NCI-H748 treated with DMSO at 0.1 percent for 48 hours (cell line): Measurements from ENCODE around the gene ESYT3.

Experiments
- DNase-seq: peaks from one replicate; lab custom pipeline; 2025; lab: John Stamatoyannopoulos, UW

The ESYT3 gene

GRCh38 chr3:138434276-138434874 lies at the start of gene ESYT3:
Gene ESYT3, plus strand, starts transcription at chr3:138434616. Its CDS starts 183 bp downstream, at chr3:138434799.
- DNase-seq, result peak; percentile 13

- DNase-seq, result no peak
Measured at GRCh38 chr3:138384976-138385375, 49.4 kb upstream of the ESYT3 start.

DNA sequence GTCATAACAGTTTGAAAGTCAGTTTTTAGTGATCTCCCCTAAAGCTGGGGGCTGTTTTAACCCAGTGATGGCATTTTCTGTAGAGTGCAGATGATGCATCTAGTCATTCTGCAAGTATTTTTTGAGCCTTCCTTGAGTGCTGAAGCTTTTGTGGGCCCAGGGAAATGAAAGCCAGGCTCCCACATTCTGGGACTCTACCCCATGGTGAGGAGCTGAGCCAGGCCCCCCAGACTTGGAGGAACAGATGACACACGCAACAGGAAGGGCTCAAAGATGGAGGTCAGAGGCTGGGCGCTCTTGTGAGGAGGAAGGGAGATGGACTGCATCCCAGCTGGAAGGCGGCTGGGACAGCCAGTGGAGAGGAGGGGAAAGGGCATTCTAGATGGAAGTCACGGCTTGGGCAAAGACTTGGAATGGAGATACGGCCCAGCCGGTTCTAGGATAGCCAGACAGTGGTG lies 45.2 kb upstream of the ESYT3 start:
- DNase-seq, result no peak

DNA sequence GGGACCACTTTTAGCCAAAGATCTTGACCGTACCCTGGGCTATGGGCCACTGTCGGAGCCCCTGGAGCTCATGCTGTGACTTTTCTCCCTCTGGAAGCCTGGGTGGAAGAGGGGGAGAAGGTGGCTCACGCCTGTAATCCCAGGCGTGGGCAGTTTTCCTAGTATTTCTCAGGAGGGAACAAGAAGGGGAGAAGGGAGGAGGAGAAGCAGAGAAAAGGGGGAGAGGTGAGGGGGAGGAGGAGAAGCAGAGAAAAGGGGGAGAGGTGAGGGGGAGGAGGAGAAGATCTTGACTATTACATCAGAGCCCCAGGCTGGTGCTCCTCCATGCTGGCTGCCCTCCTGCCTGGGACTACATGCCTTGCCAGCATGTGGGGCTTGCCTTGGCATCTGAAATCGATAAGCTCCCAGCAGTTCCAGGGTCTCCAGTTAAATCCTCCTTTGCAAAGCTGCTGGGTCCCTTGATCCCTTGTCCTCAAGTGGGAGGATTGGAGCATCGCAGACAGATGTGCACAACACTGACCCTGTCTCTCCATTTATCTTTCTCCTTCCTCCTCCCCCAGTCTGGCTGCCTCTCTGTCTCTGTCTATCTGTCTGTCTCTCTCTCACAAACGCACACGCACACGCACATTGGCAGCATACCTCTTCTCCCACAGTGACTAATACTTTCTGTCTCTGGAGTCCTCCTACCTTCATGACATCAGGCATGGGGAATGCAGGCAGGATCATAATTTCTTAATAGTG lies 44.4 kb upstream of the ESYT3 start:
- DNase-seq, result no peak

- no peak for DNase-seq
Measured at GRCh38 chr3:138390582-138390932, 43.9 kb upstream of the ESYT3 start.

- no peak for DNase-seq
Measured at GRCh38 chr3:138394156-138394555, 40.3 kb upstream of the ESYT3 start.

GRCh38 chr3:138394686-138395085 lies 39.7 kb upstream of the ESYT3 start:
- DNase-seq, result no peak

DNA sequence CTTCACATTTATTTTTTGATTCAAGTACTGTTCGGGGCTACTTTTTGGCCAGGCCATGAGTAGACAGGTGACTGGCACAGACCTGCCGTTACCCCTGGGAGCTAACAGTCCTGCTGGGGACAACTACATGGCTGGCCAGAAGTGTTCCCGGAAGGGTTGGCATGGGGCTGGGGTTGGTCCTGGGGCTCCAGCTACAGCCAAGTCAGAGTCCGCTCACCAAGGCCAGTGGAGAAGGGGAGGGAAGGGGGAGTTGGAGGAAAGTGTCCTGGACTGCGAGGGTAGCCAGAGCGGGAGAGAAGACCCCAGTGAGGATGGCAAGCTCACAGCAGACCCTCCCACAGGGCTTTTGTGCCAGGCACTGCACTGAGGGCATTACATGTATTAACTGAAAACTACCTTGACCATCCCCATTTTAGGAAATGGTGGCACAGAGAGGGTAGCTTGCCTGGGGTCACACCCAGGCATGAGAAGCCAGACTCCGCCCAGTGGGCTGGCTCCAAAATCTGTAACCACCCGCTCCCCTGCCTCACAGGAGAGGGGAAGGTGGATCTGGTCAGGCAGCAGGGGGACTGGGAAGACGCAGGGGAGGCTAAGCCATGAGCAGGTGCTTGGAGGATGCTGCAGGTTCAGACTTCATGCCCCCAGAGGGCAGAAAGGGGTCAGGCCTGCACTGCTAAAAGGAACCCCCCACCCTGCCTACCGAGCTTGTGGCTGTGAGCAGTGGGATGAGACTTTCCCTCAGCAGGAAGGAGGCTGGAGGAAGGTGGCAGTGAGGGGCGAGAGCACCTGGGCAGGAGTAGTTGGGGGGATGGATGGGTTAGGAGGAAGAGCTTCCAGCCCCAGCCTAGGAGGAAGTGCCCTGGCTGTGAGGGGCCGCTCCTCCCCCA lies 38.3 kb upstream of the ESYT3 start:
- DNase-seq, result no peak

DNA sequence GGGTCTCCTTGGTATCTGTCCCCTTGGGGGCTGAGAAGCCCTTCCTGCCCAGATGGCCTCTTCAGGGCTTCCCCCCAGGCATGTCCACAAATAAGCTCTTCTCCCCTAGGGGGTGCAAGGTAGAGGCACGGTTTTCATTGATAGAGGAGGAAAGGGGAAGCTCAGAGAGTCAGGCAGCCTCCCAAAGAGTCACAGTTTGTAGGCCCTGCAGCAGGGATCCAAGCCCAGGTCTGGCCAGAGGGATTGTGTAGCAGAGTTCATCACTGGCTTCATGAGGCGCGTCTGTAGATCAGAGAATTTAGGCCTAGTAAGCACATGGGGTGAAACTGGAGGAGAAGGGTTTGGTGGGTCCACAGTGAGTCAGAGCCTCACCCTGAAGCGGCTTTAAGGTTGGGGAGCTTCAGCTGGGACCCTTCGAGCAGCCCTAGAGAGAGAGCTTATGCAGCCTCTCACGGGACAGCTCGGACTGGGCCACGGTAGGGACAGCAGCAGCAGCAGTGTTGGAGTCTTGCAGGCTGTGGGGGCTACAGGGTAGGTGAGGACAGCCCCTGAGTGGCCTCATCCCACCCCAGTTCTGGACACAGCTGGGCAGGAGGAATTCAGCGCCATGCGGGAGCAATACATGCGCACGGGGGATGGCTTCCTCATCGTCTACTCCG lies 37.5 kb upstream of the ESYT3 start:
- no peak for DNase-seq

DNA sequence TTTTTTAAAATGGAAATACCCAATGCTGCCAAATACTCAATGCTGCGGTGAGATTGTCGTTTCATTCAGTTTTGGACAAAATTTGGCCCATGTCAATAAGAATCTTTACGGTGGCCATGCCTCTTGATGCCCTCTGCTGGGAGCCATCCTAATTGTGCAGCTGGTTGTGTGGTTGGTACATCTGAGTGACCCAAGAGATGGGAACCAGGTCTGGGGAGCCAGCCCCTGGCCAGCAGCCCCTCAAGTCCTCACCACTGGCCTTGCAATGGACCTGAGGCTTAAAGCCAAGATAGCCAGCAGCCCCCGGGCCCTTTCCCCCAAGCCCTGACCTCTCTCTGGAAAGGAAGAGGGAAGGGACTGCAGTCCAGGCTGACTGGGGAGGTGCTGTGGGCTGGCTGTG lies 36.4 kb upstream of the ESYT3 start:
- DNase-seq, result no peak

GRCh38 chr3:138398791-138399575 lies 35.4 kb upstream of the ESYT3 start:
- no peak for DNase-seq

GRCh38 chr3:138399766-138400165 lies 34.6 kb upstream of the ESYT3 start:
- DNase-seq, result no peak

GRCh38 chr3:138400651-138401070 lies 33.8 kb upstream of the ESYT3 start:
- DNase-seq, result no peak

- DNase-seq, result no peak
Measured at GRCh38 chr3:138401834-138402233, 32.6 kb upstream of the ESYT3 start.

GRCh38 chr3:138404121-138404520 lies 30.3 kb upstream of the ESYT3 start:
- DNase-seq, result no peak

GRCh38 chr3:138405001-138405400 lies 29.4 kb upstream of the ESYT3 start:
- DNase-seq, result no peak

GRCh38 chr3:138405486-138405885 lies 28.9 kb upstream of the ESYT3 start:
- DNase-seq, result no peak

DNA sequence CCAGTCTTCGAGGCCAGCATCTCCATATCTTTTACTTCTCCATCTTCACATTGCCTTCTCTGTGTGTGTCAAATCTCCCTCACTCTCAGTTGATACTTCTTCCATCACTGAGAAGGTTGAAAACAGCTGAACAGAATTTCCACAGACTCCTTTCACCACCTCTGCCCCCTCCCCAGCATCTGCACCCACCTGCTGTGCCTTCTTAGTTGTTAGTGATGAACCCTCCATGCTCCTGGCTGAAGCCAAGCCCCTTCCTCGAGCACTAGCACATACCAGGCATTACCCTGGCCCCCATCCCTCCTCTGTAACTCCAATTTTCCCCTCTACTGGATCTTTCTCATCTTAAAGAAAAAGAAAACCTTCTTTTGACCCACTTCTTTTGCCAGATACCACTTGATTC lies 27.8 kb upstream of the ESYT3 start:
- DNase-seq, result no peak

DNA sequence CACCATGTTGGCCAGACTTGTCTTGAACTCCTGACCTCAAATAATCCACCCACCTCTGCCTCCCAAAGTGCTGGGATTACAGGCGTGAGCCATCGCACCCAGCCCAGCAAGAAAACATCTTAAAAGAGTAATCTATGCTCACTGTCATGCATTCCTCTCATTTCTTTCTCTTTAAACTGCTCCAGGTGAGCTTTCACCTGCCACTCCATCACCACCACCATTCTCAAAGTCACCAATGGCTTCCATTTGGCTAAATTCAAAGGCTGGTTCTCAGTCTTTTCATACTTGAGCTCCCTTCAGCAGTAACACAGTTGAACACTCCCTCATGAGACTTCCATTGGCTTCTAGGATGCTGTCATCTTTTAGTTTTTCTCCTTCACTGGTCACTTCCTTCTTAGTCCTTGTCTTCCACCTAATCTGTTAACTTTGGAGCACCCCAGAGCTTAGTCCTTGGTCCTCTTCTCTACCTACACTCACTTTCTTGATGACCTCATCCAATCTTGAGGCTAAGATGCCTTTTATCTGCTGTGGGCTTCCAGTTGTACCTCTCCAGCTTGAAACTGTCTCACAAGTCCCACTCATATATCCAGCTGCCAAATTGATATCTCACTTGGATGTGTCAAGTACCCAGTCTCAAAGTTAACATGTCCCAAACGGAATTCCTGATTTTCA lies 27.0 kb upstream of the ESYT3 start:
- DNase-seq, result no peak

DNA sequence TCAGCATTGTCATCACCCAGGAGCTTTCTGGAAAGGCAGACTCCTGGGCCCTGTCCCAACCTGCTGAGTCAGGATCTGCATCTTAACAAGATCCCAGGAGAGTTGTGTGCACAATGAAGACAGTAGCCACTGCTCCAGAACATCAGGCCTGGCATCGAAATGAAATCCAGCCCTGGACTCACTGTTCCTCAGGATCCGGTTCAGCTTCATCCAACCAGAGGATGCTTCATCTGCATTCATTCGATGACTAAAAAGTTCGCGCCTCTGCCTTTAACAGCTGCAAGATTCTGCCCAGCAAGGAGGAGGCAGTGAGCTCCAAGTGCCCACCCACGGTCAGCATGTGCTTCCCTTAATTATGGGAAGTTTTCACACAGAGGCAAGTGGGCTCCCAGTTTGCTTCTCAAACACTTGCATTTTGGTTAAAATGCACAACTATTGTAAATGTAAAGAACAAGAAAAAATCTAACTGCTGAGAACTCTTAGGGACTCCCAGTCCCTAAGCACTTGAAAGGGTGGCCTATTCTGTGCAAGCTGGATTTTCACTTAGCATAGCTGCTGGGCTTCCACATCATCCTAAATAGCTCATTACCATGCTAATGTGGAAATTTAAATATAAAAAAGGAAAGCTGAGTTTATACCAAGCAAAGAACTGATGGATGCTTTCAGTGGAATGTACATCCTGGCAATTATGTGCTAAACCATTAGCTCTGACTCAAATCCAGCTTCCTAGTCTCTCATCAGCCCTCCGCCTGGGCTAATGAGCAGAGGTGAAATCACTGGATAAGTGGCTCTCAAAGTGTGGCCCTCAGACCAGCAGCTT lies 25.5 kb upstream of the ESYT3 start:
- DNase-seq, result no peak
